GM15510 (cell line): ENCODE results near the gene PSMD1.

ENCODE experiments used
- POLR2A ChIP-seq: IDR thresholded peaks from 3 replicates; pipeline ENCODE4 v1.6.1; 2011; ENCODE audit warnings: borderline replicate concordance; ENCODE audit not compliant: insufficient read length; ENCODE audit errors: extremely low read depth

Gene PSMD1

DNA sequence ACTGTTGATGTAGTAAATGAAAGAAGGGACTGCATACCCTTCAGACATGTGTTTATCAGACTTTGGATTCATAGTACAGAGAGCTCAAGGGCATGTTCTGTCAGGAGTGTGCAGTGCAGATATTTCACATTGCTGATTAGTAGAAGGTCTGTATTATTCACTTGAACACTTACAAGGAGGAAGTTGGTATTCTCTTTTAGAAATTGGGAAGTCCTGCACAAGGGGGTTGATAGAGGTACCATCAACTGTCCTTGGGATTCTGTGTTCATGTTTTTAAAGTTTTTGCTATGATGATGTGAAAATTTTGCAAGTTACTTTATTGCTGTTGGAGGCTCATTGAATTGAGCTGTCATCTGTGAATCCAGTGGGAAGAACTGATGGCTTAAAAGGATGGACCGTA lies 6.7 kb downstream of the PSMD1 start:
- TF ChIP-seq POLR2A, result no peak

- TF ChIP-seq POLR2A, result no peak
Observed at GRCh38 chr2:231065966-231066365, 9.3 kb downstream of the PSMD1 start.

GRCh38 chr2:231068525-231069222 lies 12.0 kb downstream of the PSMD1 start:
- no peak for TF ChIP-seq POLR2A

DNA sequence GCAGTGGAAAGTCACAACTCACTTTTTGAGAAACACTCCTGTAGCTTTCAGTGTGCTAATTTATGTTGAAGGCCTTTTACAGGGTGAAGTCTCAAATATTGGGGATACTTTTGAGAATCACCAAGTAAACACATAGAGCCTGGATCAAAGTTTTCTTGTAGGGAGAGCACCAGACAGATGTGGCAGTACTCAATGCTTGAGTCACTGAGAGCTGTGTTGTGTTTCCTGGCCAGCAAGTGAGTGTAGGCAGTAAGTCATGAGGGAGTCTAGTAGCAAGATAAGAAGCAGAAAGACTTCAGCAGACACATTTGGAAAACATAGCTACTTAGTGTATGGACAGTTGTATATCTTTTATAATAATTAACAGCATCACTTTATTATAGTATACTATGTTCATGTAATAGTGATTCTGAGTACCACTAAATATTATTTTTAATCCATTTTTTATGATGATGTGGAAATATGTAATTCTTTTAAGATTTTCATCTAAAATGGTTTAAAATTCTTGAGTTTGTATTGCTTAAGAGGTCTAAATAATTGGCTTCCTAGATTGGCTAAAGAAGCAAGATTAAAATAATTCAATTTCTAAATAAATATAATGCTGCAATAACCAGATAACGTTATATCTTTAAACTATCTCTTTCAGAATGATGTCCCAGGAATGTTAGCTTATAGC lies 12.8 kb downstream of the PSMD1 start:
- TF ChIP-seq POLR2A, result no peak

DNA sequence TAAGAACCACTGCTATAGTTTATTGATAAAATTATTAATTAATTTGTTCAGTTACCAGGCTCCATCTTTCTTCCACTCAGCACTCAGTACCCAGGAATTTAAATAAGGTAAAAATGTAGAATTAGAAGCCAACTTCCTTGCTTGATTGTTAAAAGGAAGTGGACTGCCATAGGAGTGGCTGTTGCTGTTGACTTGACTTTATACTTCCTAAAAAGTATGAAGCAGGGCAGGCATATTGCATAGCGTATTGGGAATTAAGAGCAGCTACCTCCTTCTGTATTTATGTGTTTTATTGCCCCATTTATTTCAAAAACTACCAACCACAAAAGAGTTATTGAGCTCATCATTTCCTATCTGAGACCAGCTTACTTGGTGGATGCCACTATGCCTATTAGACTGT lies 27.9 kb downstream of the PSMD1 start:
- no peak for TF ChIP-seq POLR2A

DNA sequence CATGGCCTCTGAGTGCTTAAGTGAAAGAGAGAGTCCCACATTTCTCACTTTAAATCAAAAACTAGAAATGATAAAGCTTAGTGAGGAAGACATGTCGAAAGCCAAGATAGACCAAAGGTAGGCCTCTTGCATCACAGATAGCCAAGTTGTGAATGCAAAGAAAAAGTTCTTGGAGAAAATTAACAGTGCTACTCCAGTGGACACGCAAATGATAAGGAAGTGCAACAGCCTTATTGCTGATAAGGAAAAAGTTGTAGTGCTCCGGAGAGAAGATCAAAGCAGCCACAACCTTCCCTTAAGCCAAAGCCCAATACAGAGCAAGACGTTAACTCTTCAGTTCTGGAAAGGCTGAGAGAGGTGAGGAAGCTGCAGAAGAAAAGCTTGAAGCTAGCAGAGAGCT lies 32.1 kb downstream of the PSMD1 start:
- TF ChIP-seq POLR2A, result no peak

DNA sequence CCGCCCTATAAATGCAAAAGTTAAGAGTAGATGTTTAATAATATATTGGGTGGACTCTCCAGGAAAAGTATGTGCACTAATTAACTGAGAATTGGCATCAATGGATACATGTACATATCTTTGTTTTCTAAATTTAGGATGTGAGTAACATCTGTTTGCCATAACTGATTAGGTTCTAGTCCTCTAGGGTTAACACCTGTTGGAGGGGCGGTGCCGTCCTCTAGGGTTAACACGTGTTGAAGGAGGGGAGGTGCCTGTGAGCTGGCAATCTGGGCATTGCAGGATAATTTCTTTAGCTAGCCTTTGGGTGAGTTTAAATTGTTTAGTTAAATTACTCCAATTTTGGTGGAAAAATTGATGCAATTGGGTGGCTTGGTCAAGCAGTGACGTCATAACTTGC lies 37.3 kb downstream of the PSMD1 start:
- TF ChIP-seq POLR2A, result no peak

GRCh38 chr2:231094736-231095346 lies 38.2 kb downstream of the PSMD1 start:
- no peak for TF ChIP-seq POLR2A

GRCh38 chr2:231099918-231100317 lies 43.3 kb downstream of the PSMD1 start:
- TF ChIP-seq POLR2A, result no peak

- TF ChIP-seq POLR2A, result no peak
Observed at GRCh38 chr2:231100990-231101389, 44.3 kb downstream of the PSMD1 start.

- TF ChIP-seq POLR2A, result no peak
Observed at GRCh38 chr2:231102772-231103171, 46.1 kb downstream of the PSMD1 start.

DNA sequence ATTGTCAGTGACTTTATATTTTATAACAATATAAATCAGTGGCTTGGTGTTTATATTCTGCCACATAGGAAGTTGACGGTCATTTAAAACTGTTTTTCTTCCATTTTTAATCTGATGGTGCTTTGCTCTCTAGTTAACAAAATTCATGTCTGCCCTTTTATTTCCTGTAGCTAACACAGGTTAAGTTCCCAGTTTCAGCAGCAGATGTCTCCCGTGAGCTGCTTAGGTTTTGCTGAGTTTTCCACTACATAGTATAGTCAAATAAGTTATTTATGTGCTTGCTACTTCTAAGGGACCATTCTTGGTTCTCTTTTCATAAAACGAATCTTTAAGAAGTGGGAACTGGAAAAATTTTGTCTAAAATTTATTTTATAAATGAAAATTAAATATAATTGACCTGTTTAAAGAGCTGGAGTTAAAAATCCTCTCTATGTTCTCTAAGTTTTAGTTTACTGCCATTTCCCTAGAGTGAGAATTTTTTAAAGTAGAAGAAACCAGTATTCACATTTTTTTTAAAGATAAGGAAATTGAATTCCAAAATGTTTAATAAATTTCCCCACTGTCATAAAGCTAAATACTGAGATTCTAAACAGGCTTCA lies 47.5 kb downstream of the PSMD1 start:
- TF ChIP-seq POLR2A, result no peak

- TF ChIP-seq POLR2A, result no peak
Observed at GRCh38 chr2:231110551-231110950, 53.9 kb downstream of the PSMD1 start.

DNA sequence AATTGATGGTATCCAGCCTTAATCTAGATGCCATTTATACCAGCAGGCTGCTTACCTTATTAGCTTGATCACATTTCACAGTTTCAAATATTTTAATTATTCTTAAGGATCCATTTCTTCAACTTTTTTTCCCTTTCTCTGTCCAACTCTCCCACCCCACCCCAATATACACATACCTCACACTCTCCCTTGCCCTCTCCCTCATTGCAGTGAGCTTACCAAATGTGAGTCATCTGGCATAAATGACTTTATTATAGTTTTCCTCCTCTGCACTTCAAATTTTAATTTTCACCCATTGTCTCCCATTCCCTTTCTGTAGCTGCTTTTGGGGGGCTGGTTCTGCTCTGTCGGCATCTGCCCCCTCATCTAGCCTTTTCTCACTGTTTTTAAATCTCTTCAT lies 55.3 kb downstream of the PSMD1 start:
- TF ChIP-seq POLR2A, result no peak

- TF ChIP-seq POLR2A, result no peak
Observed at GRCh38 chr2:231113489-231113888, 56.8 kb downstream of the PSMD1 start.
